HG03066 (cell line): ENCODE measurements around the gene SND1.
A peak's percentile ranks its signal among the peaks of the same experiment; 100 is the strongest.

Experiments used
- ATAC-seq: cut with Tn5 transposase; IDR thresholded peaks from one replicate; pipeline ENCODE4 v1.9.1; 2021; ENCODE audit warnings: low read depth; ENCODE audit not compliant: unreplicated experiment

Gene SND1

GRCh38 chr7:128120116-128120515 is 468.1 kb downstream of the SND1 start:
- ATAC-seq = no peak

DNA sequence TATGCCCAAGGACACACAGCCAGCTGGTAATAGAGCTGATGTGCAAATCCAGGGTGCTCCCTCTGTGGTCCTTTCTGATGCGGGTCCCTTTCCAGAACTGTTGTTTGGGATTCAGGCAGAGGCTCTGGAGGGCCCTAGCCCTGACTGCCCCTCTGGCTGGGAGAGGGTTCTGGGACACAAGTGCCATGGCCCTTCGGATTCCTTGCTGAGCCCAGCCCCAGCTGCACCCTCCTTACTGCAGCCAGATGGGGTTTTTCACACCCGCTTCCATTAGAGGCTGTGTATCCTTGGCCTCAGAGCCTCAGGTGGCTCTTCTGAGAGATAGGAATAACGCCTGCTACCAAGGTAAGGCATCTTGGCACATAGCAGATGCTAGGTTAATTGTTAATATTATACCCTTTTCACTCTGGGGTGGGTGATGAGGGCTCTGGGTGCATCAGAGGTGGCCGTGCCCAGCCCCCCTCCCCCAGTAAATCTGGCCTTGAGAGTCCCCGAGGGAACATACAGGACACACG is 469.0 kb downstream of the SND1 start:
- no peak for ATAC-seq

DNA sequence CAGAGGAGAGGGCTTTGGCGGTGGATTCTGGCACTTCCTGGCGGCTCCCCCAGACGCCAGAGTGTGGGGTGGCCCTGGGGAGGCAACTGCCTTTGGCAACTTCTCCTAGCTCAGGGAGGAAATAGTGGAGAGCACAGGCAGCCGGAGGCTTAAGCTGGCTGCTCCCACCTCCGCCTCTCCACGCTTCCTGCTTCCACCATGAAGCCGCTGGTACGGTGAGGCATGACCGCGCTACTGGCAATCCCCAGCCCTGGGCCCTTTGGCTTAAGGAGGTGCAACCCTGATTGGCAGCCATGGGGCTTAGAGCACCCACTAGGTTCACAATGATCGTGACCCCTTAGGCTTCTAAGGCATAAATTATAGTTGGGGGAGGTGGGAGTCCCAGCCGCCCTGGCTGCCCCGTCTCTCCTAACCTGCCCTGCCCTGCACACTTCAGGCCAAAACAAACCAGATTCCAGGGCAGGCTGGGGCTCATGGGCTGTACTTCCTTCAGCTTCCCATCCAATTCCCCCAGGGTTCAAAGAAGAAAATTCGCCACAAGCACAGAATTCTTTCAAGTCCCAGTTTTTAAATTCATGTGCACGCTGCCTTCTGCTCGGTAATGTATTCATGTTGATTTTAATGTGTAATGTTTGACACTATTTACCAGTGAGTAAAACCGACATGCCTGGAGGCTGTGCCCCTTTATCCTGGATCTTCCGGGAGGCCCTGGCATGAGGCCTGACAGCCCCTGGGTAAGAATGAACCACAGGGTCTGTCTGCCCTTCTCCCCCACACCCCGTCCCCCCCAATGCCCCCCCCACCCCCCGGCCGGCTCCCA is 469.9 kb downstream of the SND1 start:
- ATAC-seq = no peak

- no peak for ATAC-seq
Observed at GRCh38 chr7:128122576-128123290, 470.7 kb downstream of the SND1 start.

DNA sequence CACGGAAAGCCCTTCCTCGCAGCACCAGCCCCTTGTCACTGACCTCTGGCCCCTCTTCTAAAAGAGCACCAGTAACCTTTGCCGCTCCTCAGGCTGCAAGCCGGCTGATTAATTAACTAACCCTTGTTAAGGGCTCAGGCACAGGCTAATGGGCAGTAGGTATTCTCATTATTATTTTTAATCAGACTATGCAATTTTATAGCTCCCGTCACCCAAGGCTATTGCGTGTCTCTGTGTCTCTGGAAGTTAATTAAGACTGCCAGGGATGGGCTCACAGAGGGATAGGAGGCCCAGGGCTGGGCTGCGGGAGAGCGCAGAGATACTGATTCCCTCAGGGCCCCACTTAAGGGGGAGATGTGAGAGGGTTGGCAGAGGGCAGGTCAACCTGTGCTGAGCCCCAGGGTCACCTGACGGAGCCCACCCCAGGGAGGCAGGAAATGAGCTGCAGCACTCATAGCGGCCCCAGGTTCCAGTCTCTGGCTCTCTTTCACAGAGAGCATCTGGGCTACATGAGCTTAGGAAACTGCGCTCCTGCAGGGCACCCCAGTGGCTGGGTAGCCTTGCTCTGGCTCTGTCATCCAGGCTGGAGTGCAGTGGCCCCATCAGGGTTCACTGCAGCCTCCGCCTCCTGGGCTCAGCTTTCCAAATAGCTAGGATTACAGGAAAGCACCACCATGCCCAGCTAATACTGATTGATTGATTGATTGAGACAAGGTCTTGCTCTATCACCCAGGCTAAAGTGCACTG is 471.5 kb downstream of the SND1 start:
- no peak for ATAC-seq

GRCh38 chr7:128124786-128125185 is 472.8 kb downstream of the SND1 start:
- no peak for ATAC-seq

DNA sequence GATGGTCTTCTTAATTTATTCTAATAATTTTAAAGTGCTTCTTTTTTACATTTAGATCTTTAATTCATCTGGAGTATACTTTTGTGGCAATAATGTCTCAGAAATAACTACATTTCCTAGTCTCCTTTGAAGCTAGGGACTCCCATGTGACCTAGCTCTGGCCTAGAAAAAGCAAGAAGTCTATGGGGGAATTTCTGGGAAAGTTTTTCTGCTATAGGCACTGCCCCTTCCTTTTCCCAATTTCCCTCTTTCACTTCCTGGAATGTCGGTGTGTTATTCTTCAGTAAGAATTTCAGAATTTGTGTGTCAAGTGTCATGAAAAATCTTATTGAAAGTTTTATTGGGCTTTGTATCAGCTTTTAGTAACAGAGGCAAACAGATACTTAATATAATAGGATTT is 473.8 kb downstream of the SND1 start:
- ATAC-seq = no peak

- no peak for ATAC-seq
Observed at GRCh38 chr7:128128401-128128800, 476.4 kb downstream of the SND1 start.

DNA sequence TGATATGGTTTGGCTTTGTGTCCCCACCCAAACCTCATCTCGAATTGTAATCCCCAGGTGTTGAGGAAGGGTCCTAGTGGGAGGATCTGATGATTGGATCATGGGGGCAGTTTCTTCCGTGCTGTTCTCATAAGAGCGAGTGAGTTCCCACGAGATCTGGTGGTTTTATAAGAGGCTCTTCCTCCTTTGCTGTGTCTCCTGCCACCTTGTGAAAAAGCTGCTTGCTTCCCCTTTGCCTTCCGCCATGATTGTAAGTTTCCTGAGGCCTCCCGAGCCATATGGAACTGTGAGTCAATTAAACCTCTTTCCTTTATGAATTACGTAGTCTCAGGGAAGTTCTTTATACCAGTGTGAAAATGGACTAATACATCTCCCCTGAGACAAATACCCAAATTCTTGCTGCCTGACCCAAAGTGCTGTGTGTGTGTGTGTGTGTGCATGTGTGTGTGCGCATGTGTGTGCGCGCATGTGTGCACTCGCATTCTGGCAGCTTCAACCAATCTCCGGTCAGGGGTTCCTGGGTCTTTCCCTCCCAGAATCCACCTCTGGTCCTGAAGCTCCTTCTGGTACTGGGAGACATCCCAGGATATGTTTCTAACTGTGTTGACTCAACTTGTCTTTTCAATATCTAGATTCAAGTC is 477.4 kb downstream of the SND1 start:
- no peak for ATAC-seq

GRCh38 chr7:128131115-128131514 is 479.1 kb downstream of the SND1 start:
- ATAC-seq = no peak

- no peak for ATAC-seq
Observed at GRCh38 chr7:128131731-128132130, 479.7 kb downstream of the SND1 start.

GRCh38 chr7:128132426-128133069 is 480.6 kb downstream of the SND1 start:
- ATAC-seq = no peak

DNA sequence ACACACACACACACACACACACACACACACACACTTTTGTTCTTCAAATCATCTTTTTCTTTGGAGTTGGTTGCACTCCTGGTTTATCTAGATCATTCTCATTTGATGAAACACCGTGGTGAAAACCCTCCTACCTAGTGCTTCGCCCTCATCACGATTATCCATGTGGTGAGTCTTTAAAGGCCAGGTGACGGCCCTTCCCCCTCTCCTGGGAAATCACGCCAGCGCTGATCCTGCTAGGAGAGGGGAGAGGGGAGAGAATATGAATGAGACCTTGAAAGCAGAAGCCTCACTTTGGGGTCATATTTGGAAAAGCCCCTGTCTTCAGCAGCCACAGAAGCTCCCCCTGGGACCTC is 483.1 kb downstream of the SND1 start:
- no peak for ATAC-seq

DNA sequence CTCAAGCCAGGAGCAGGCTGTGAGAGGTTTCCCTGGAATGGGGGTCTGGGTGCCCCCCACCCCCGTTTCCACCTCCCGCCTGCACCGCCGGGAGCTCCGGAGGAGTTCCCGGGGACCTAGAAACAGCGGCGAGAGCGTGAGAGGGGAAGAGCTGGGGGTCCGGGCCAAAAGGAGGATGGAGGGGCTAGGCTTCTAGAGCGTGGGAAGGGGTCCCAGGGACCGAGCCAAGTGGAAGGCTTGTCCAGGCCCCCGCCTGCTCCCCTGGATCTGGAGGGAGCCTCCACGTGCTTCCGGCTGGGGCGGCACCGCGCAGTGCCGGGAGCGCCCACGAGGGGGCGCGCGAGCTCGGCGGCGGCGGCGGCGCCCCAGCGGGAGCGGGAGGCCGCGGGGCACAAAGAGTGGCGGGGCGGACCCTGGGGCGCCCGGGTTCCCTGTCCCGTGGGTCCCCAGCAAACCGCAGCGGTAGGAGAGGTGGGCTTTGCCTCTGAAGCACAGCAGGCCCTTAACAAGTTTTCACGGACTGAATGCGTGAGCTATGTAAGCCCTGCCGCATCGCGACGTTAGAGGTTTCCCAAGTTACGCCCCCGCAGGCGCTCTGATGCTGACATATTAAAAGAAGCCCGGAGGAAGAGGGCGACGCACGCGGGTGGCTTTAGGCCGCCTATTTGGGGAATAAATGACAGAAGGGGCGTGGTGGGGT is 483.7 kb downstream of the SND1 start:
- peak; percentile 88 for ATAC-seq

DNA sequence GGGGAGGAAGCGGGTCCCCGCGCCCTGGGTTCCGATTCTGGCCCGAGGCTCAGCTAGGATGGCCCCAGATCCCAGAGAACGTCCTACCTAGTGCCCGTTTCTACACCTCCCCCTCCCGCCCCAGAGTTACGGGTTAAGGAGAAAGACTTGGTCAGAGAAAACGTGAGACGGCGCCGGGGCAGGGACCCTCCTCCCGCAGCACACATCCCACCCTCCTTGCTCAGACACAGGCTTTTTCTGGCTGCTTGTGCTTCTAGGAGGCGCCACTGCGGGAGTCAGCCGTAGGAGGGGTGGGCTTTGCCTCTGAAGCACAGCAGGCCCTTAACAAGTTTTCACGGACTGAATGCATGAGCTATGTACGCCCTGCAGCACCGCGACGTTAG is 484.2 kb downstream of the SND1 start:
- no peak for ATAC-seq

DNA sequence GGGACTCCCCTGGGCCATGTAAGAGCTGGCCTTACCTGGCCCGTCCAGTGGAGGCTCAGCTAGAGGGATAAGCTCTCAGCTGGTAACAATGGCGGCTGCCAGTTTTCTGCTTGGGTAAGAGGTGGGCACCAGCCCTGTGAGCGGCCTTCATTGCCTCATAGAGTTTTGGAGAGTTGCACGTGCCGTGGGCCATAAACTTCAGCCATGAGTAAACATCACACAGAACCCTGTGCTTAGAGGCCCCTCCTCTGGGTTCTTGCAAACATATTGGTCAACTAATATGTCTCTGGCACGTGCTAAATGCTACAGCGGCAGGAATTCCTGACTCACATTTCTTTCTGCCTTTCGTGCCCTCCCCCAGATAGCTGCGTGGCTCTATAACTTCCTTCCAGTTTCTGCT is 485.2 kb downstream of the SND1 start:
- no peak for ATAC-seq

GRCh38 chr7:128139406-128139805 is 487.4 kb downstream of the SND1 start:
- no peak for ATAC-seq

DNA sequence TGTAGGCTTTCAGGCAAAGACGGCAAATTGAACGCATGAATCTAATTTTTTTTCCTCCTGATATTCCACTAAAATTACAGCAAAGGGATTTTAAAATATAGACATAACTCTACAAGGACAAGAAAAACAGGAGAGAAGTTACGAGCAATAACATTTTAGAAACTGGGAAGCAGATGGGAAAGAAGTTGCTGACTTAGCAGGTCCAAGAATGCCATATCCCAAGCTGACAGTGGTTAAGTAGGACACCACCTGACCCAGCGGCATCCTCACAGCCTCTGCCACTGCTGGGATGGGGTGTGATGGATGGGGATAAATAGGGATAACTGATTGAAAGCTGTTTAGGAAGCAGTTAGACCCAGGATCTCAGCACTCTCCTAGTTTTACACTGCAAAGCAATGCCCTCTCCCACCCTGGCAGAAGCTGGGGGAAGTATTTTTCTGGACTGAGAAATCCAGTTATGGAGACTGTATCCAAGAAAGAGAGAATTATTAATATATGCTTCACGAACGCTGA is 489.7 kb downstream of the SND1 start:
- ATAC-seq = no peak
